Right ventricle myocardium superior (tissue), 1 donor: Measurements from ENCODE around the gene CDC16. TPM values are rescaled to one million over a fixed set of nuclear protein-coding genes. Genes with fewer than 3 reads are reported as not detected.
A peak's percentile ranks its signal among the peaks of the same experiment; 100 is the strongest.
"Not testable (repeated sequence)": the region's sequence is repeated elsewhere in the genome, so short reads cannot be mapped to it uniquely, and the experiment has no call there.

ENCODE experiments used
- ATAC-seq: fragments of 200-7000 bp; cut with Tn5 transposase; one replicate; pipeline ENCODE4 v1.9.1; 2020; ENCODE audit warnings: mild to moderate bottlenecking; ENCODE audit not compliant: poor library complexity
- DNase-seq: peaks from one replicate; pipeline ENCODE4 v3.0.0-alpha.2; 2020
- intact Hi-C: fragments of 100-400 bp; cut with DNase I; formaldehyde crosslinking; loops from one replicate; pipeline ENCODE4 v1.11.2; 2022
- long read RNA-seq: library from polyadenylated mRNA; unstranded; transcript quantifications from one replicate; pipeline ENCODE4 v2.0.0, GENCODE V29; 2021
- total RNA-seq: library from RNA; stranded (reverse); fragmentation: NEBNext Ultra II Directional; extraction: Animal tissue kit (Norgen Biotek cat#: 25700); gene quantifications from one replicate; pipeline ENCODE4 v1.2.1, GENCODE V29; 2021
- donor health status: DM: no; HTN: yes; CAD: no; lungs with severe emphysema.

The CDC16 gene
- total RNA-seq = 34.2 TPM
- long read RNA-seq, transcript CDC16-203 (18 exons, 2,203 nt) = major isoform, 30 of 70 reads
- long read RNA-seq, transcript CDC16-204 (19 exons, 2,211 nt) = minor isoform, 18 of 70 reads
- long read RNA-seq, partial matches to known transcripts = 5 of 70 reads
- long read RNA-seq, other reads (novel, unspliced or antisense) = 16 of 70 reads

- peak; percentile 99 for ATAC-seq
- intact Hi-C loops = no loop called here
Measured at GRCh38 chr13:114234645-114235421, at the start of gene CDC16. TSS of gene CDC16 (plus strand) at chr13:114234897. CDS start at chr13:114235085, 188 bp downstream.

GRCh38 chr13:114185182-114185971 is 49.3 kb upstream of the CDC16 start:
- intact Hi-C loops = no loop called here
- ATAC-seq (peak; percentile 87), DNase-seq (peak; percentile 67)

More at GRCh38 chr13:114234645-114235421, at the start of gene CDC16:
- peak; percentile 95 for DNase-seq

GRCh38 chr13:114194853-114195252 is 39.8 kb upstream of the CDC16 start:
- ATAC-seq (no peak), DNase-seq (no peak)
- intact Hi-C loops = no loop called here

- ATAC-seq = no peak
- DNase-seq = no peak
- intact Hi-C loops = no loop called here
Measured at GRCh38 chr13:114196629-114197028, 38.1 kb upstream of the CDC16 start.

GRCh38 chr13:114198556-114198955 is 36.1 kb upstream of the CDC16 start:
- ATAC-seq = no peak
- intact Hi-C loops = no loop called here
- no peak for DNase-seq

- intact Hi-C loops, DNase-seq, ATAC-seq: not testable (repeated sequence)
Measured at GRCh38 chr13:114199526-114199925, 35.2 kb upstream of the CDC16 start.

GRCh38 chr13:114199954-114200353 is 34.7 kb upstream of the CDC16 start:
- ATAC-seq (no peak), DNase-seq (no peak)
- intact Hi-C loops = no loop called here

GRCh38 chr13:114200399-114200911 is 34.2 kb upstream of the CDC16 start:
- intact Hi-C loops = no loop called here
- ATAC-seq (no peak), DNase-seq (no peak)

GRCh38 chr13:114202581-114202980 is 32.1 kb upstream of the CDC16 start:
- intact Hi-C loops = no loop called here
- no peak for DNase-seq
- no peak for ATAC-seq

- intact Hi-C loops = no loop called here
- DNase-seq = no peak
- ATAC-seq = no peak
Measured at GRCh38 chr13:114203536-114203935, 31.2 kb upstream of the CDC16 start.

- DNase-seq (no peak), ATAC-seq (no peak)
- intact Hi-C loops = no loop called here
Measured at GRCh38 chr13:114204894-114205293, 29.8 kb upstream of the CDC16 start.

- intact Hi-C loops = no loop called here
- ATAC-seq (no peak), DNase-seq (no peak)
Measured at GRCh38 chr13:114208134-114208533, 26.6 kb upstream of the CDC16 start.

GRCh38 chr13:114211446-114212157 is 23.1 kb upstream of the CDC16 start:
- DNase-seq = no peak
- ATAC-seq = no peak

GRCh38 chr13:114212158-114212495 is 22.6 kb upstream of the CDC16 start:
- intact Hi-C loops = no loop called here
- no peak for DNase-seq
- no peak for ATAC-seq

More at GRCh38 chr13:114211446-114212157, 23.1 kb upstream of the CDC16 start:
- intact Hi-C loops = no loop called here

GRCh38 chr13:114213980-114214379 is 20.7 kb upstream of the CDC16 start:
- intact Hi-C loops = no loop called here
- ATAC-seq = no peak
- DNase-seq = no peak

GRCh38 chr13:114219392-114219791 is 15.3 kb upstream of the CDC16 start:
- no peak for DNase-seq
- intact Hi-C loops = no loop called here
- ATAC-seq = no peak

GRCh38 chr13:114222461-114222968 is 12.2 kb upstream of the CDC16 start:
- DNase-seq (no peak), ATAC-seq (peak; percentile 61)
- intact Hi-C loops = no loop called here

- DNase-seq = no peak
- intact Hi-C loops = no loop called here
- ATAC-seq = no peak
Measured at GRCh38 chr13:114224201-114224600, 10.5 kb upstream of the CDC16 start.

GRCh38 chr13:114225610-114226009 is 9.1 kb upstream of the CDC16 start:
- DNase-seq (no peak), ATAC-seq (no peak)
- intact Hi-C loops = loop anchor here (1.0 kb wide), 1 partner anchor 274 kb away; no protein-coding TSS in a partner anchor
